Erythroblast (primary cell): Measurements from ENCODE around the gene CCR1.

Experiments
- GATA1 ChIP-seq: IDR thresholded peaks from 2 replicates; pipeline ENCODE4 v1.6.1; 2011; ENCODE audit warnings: low read depth, mild to moderate bottlenecking, control low read depth, low read length, moderate library complexity
- POLR2A ChIP-seq: IDR thresholded peaks from 2 replicates; pipeline ENCODE4 v1.6.1; 2011; ENCODE audit warnings: mild to moderate bottlenecking, low read length

DNA sequence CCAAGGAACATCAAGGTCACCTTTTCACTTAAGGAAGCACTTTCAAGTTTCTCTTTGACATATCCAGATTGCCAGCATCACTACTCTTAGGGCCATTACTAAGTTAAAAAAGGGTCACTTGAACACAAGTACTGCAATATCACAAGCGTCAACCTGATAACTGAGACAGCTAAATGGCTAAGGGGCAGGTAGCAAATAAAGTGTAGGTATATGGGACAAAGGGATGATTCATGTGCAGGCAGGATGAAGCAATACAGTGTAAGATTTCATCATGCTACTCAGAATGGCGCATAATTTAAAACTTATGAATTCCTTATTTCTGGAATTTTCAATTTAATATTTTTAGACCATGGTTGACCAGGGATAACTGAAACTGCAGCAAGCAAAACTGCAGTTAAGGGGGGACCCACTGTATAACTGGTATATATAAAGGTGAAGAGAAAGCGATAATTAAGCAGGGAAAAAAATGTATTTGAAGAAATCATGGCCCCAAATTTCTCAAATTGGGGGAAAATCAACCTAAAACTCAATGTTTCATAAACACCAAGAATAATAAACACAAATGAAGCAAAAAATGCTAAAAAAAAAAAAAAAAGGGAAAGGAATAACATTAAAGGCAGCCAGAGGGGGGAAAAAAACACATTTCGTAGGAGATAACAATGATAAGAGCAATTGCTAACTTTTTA lies 13.1 kb downstream of the CCR1 start:
- TF ChIP-seq POLR2A (no peak), GATA1 (no peak)
